GM12878 (cell line): Measurements from ENCODE around the gene PKP3. TPM values are rescaled to one million over a fixed set of nuclear protein-coding genes. Genes with fewer than 3 reads are reported as not detected.

Experiments
- ATF3 ChIP-seq: IDR thresholded peaks from 2 replicates; pipeline ENCODE4 v1.6.1; 2011; ENCODE audit warnings: low read depth, mild to moderate bottlenecking, low read length, moderate library complexity, borderline replicate concordance; ENCODE audit errors: extremely low read depth
- CREM ChIP-seq: IDR thresholded peaks from 2 replicates; pipeline ENCODE4 v1.6.1; 2014; ENCODE audit warnings: antibody characterized with exemption, low read depth
- E2F4 ChIP-seq: IDR thresholded peaks from 2 replicates; pipeline ENCODE4 v1.6.1; 2012; ENCODE audit warnings: low read depth, low read length, improper control_type of control experiment
- IKZF2 ChIP-seq, 2 experiments: fragments of 450-650 bp; IDR thresholded peaks; 2 replicates each; pipeline ENCODE4 v1.6.1; 2017; ENCODE audit warnings: mild to moderate bottlenecking in 2 of 2, moderate library complexity in 2 of 2
- MYC ChIP-seq: IDR thresholded peaks from 2 replicates; pipeline ENCODE4 v1.6.1; 2011; ENCODE audit warnings: mild to moderate bottlenecking, low read length, moderate library complexity, inconsistent platforms; ENCODE audit not compliant: insufficient read depth, insufficient replicate concordance, insufficient read length, severe bottlenecking
- NR2C1 ChIP-seq: fragments of 450-650 bp; IDR thresholded peaks from 2 replicates; pipeline ENCODE4 v1.6.1; 2017; ENCODE audit warnings: antibody characterized with exemption, mild to moderate bottlenecking, moderate library complexity
- RCOR1 ChIP-seq: conservative IDR thresholded peaks from 2 replicates; pipeline ENCODE4 v1.6.1; 2012; ENCODE audit warnings: low read depth, low read length, improper control_type of control experiment
- RELA ChIP-seq: fragments of 450-650 bp; IDR thresholded peaks from 2 replicates; pipeline ENCODE4 v1.8.0; 2014; ENCODE audit warnings: borderline replicate concordance; ENCODE audit not compliant: partially characterized antibody
- RUNX3 ChIP-seq: IDR thresholded peaks from 2 replicates; pipeline ENCODE4 v1.6.1; 2012; ENCODE audit warnings: low read length, inconsistent platforms
- SIN3A ChIP-seq: IDR thresholded peaks from 2 replicates; pipeline ENCODE4 v1.6.1; 2012; ENCODE audit warnings: low read depth, low read length, improper control_type of control experiment
- SP1 ChIP-seq: IDR thresholded peaks from one replicate; pipeline ENCODE4 v1.6.1; 2011; ENCODE audit warnings: low read depth, low read length
- SREBF2 ChIP-seq: IDR thresholded peaks from 2 replicates; pipeline ENCODE4 v1.6.1; 2012; ENCODE audit warnings: mild to moderate bottlenecking, low read length
- TCF12 ChIP-seq: IDR thresholded peaks from 2 replicates; pipeline ENCODE4 v1.6.1; 2011; ENCODE audit warnings: low read depth, mild to moderate bottlenecking, low read length
- TCF3 ChIP-seq: IDR thresholded peaks from 2 replicates; pipeline ENCODE4 v1.6.1; 2012; ENCODE audit warnings: low read depth, mild to moderate bottlenecking, low read length, borderline replicate concordance; ENCODE audit not compliant: insufficient read depth
- YBX1 ChIP-seq: fragments of 450-650 bp; IDR thresholded peaks from 2 replicates; pipeline ENCODE4 v1.6.1; 2016; ENCODE audit warnings: antibody characterized with exemption
- ZNF592 ChIP-seq: fragments of 450-650 bp; IDR thresholded peaks from 2 replicates; pipeline ENCODE4 v1.6.1; 2017; ENCODE audit warnings: mild to moderate bottlenecking, moderate library complexity
- polyA plus RNA-seq, 11 experiments: library from polyadenylated mRNA; depleted of rRNA in 4 of 11; unstranded in 6 of 11; stranded (reverse) in 5 of 11; fragments of >200 nt; fragmentation: Nextera tagmentation in 4 of 11; fragmentation: Illumina TruSeq in 1 of 11; extraction: Ambion mirVana in 4 of 11; extraction: Trizol in 1 of 11; gene quantifications; 1 replicate in 1 of 11; 2 replicates in 10 of 11; pipeline versions ENCODE4 v1.2.1 to v1.2.3, GENCODE V29; 2011 to 2016; ENCODE audit warnings: inconsistent platforms in 2 of 11, missing spikeins in 2 of 11, low read depth in 1 of 11
- total RNA-seq, 4 experiments: library from RNA; depleted of rRNA in 3 of 4; stranded (reverse); fragments of >200 nt in 3 of 4; fragmentation: Illumina TruSeq in 1 of 4; extraction: Trizol in 1 of 4; gene quantifications; 2 replicates each; pipeline versions ENCODE4 v1.2.1 to v1.2.3, GENCODE V29; 2013 to 2021
- TF ChIP-seq, protein P1 (sequence below): fragments of 450-650 bp; IDR thresholded peaks from 2 replicates; pipeline ENCODE4 v1.6.1; 2018; ENCODE audit warnings: borderline replicate concordance, mild to moderate bottlenecking; ENCODE audit not compliant: partially characterized antibody
- TF ChIP-seq, protein P2 (sequence below): fragments of 450-650 bp; IDR thresholded peaks from 2 replicates; pipeline ENCODE4 v1.6.1; 2017; ENCODE audit warnings: borderline replicate concordance
- TF ChIP-seq, protein P3 (sequence below): IDR thresholded peaks from 2 replicates; pipeline ENCODE4 v1.6.1; 2012; ENCODE audit warnings: low read depth, low read length, improper control_type of control experiment

The PKP3 gene
- total and polyA plus RNA-seq, 10 of the 15 experiments (the other 5 are each of a cell fraction or from before 2014, with no cell fraction given) = 0.45 to 0.90 TPM; not detected in 8

- TF ChIP-seq ZNF592 = no peak
- TF ChIP-seq YBX1 = no peak
- peak; percentile 66 for TF ChIP-seq SP1
- TF ChIP-seq, protein P1, sequence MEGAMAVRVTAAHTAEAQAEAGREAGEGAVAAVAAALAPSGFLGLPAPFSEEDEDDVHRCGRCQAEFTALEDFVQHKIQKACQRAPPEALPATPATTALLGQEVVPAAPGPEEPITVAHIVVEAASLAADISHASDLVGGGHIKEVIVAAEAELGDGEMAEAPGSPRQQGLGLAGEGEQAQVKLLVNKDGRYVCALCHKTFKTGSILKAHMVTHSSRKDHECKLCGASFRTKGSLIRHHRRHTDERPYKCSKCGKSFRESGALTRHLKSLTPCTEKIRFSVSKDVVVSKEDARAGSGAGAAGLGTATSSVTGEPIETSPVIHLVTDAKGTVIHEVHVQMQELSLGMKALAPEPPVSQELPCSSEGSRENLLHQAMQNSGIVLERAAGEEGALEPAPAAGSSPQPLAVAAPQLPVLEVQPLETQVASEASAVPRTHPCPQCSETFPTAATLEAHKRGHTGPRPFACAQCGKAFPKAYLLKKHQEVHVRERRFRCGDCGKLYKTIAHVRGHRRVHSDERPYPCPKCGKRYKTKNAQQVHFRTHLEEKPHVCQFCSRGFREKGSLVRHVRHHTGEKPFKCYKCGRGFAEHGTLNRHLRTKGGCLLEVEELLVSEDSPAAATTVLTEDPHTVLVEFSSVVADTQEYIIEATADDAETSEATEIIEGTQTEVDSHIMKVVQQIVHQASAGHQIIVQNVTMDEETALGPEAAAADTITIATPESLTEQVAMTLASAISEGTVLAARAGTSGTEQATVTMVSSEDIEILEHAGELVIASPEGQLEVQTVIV = peak; percentile 72
- peak; percentile 55 for TF ChIP-seq RELA
- no peak; a peak in 1 of 4 replicates for TF ChIP-seq IKZF2 (IDR thresholded peaks at IDR 0.05)
- TF ChIP-seq CREM = peak; percentile 94
- TF ChIP-seq NR2C1 = peak; percentile 90
- TF ChIP-seq SREBF2 = no peak
- TF ChIP-seq, protein P2, sequence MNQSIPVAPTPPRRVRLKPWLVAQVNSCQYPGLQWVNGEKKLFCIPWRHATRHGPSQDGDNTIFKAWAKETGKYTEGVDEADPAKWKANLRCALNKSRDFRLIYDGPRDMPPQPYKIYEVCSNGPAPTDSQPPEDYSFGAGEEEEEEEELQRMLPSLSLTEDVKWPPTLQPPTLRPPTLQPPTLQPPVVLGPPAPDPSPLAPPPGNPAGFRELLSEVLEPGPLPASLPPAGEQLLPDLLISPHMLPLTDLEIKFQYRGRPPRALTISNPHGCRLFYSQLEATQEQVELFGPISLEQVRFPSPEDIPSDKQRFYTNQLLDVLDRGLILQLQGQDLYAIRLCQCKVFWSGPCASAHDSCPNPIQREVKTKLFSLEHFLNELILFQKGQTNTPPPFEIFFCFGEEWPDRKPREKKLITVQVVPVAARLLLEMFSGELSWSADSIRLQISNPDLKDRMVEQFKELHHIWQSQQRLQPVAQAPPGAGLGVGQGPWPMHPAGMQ = no peak
- TF ChIP-seq ATF3 = peak; percentile 19; the same call in 1 of the 2 replicates
- 0 out of 2 replicates have a peak, but pooled peaks have one; percentile 35 for TF ChIP-seq TCF12
- TF ChIP-seq TCF3 = no peak
- TF ChIP-seq MYC = no peak
- TF ChIP-seq, protein P3, sequence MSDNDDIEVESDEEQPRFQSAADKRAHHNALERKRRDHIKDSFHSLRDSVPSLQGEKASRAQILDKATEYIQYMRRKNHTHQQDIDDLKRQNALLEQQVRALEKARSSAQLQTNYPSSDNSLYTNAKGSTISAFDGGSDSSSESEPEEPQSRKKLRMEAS = 0 out of 2 replicates have a peak, but pooled peaks have one; percentile 17
- TF ChIP-seq SIN3A = peak; percentile 77; the same call in 1 of the 2 replicates
- TF ChIP-seq RCOR1 = 0 out of 2 replicates have a peak, but pooled peaks have one; percentile 23
- TF ChIP-seq E2F4 = peak; percentile 61; the same call in 1 of the 2 replicates
- peak; percentile 80 for TF ChIP-seq RUNX3
These were observed 56.1 kb downstream of the PKP3 start, which contains the start of gene PTDSS2 (continued) for GRCh38 chr11:449889-450808.
